Type B pancreatic cell (in vitro differentiated cells): ENCODE measurements around the gene IL10RA. TPM values are rescaled to one million over a fixed set of nuclear protein-coding genes. Genes with fewer than 3 reads are reported as not detected.
"Not testable (repeated sequence)": the region's sequence is repeated elsewhere in the genome, so short reads cannot be mapped to it uniquely, and the experiment has no call there.

Source experiments
- DNase-seq: peaks from one replicate; pipeline ENCODE4 v3.0.0; 2021; ENCODE audit warnings: mixed read lengths; ENCODE audit not compliant: unreplicated experiment; ENCODE audit errors: extremely low spot score
- H3K27ac Mint-ChIP-seq: 2 replicates; pipeline ENCODE4 v1.8.0; 2021; ENCODE audit warnings: mild to moderate bottlenecking, mixed read lengths
- H3K27me3 Mint-ChIP-seq: 2 replicates; pipeline ENCODE4 v1.8.0; 2021; ENCODE audit warnings: mixed read lengths
- H3K36me3 Mint-ChIP-seq: 2 replicates; pipeline ENCODE4 v1.8.0; 2021; ENCODE audit warnings: mixed read lengths
- H3K4me1 Mint-ChIP-seq: one replicate; pipeline ENCODE4 v1.8.0; 2021; ENCODE audit warnings: mixed read lengths; ENCODE audit not compliant: unreplicated experiment
- H3K4me3 Mint-ChIP-seq: 2 replicates; pipeline ENCODE4 v1.8.0; 2021; ENCODE audit warnings: mild to moderate bottlenecking, mixed read lengths
- H3K9me3 Mint-ChIP-seq: 2 replicates; pipeline ENCODE4 v1.8.0; 2021; ENCODE audit warnings: mixed read lengths
- total RNA-seq: library from RNA; stranded (reverse); gene quantifications from 2 replicates; pipeline ENCODE4 v1.2.1, GENCODE V29; 2021; ENCODE audit warnings: low replicate concordance
- TF ChIP-seq, protein P1 (sequence below): fragments of 200-600 bp; sonication (generic); conservative IDR thresholded peaks from 2 replicates; pipeline ENCODE4 v1.5.0; 2021; ENCODE audit warnings: antibody characterized with exemption, mild to moderate bottlenecking

The IL10RA gene
- total RNA-seq, 1 donor from 2014 or later, result 0.48 TPM

DNA sequence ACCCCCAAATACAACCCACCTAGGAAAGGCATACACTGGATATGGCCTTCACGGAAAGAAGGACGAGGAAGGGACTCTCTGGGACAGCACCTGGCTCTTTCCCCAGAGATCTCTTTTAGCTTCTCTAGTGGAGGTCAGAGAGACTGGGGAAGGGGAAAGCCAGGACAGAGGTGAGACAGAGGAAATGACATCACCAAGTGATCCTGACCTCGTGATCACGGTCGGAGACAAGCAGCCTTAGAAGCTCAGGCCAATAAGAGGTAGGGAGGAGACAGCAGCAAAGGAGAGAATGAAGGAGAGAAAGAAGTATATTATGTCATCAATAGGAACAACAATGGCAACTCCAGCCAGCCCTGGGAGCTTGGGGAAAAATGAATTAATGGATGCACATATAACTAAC lies 41.6 kb upstream of the IL10RA start:
- no peak for DNase-seq
- H3K9me3 Mint-ChIP-seq, result no peaks in the 10 kb centered on the region
- peaks cover 6% of the 10 kb centered on the region for H3K27me3 Mint-ChIP-seq
- TF ChIP-seq, protein P1, sequence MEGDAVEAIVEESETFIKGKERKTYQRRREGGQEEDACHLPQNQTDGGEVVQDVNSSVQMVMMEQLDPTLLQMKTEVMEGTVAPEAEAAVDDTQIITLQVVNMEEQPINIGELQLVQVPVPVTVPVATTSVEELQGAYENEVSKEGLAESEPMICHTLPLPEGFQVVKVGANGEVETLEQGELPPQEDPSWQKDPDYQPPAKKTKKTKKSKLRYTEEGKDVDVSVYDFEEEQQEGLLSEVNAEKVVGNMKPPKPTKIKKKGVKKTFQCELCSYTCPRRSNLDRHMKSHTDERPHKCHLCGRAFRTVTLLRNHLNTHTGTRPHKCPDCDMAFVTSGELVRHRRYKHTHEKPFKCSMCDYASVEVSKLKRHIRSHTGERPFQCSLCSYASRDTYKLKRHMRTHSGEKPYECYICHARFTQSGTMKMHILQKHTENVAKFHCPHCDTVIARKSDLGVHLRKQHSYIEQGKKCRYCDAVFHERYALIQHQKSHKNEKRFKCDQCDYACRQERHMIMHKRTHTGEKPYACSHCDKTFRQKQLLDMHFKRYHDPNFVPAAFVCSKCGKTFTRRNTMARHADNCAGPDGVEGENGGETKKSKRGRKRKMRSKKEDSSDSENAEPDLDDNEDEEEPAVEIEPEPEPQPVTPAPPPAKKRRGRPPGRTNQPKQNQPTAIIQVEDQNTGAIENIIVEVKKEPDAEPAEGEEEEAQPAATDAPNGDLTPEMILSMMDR, result no peak
- H3K4me3 Mint-ChIP-seq, result no peak overlapping the region
- peaks cover 7% of the 10 kb centered on the region for H3K4me1 Mint-ChIP-seq
- H3K27ac Mint-ChIP-seq, result no peak overlapping the region
- H3K36me3 Mint-ChIP-seq, result peaks cover 4% of the 10 kb centered on the region

DNA sequence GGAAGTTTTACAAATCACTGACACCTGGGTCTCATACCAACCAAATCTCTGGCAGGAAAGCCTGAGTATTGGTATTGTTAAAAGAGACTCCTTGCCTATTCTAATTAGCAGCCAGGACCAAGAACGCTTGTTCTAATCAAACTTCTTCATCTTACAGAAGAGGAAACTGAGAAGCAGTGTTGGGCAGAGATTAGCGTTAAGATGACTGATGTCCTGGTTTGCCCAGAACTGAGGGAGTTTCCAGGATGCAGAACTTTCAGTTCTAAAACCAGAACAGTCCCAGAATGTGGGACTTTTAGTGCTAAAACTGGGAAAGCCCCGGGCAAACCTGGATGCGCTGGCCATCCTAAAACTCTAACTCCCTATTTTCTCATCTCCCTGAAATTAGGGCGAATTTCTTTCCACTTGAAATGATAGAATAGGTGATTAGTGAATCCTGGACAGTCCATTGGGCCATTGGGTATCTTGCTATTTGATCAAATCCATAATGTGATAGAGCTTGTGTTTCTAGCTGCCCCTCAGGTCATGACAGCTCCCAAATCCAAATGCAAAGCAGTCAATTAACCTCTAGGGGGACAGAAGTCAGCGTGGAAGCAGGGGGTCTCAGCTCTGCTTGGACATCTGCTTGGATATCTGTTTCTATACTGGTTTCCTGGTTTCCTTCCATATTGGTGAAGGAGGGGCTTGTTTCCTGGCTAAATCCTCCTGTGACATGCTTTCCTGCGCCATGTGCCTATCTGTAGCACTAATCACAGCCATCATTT lies 41.0 kb upstream of the IL10RA start:
- DNase-seq, result no peak
- TF ChIP-seq, protein P1, result peak; percentile 59
- H3K27me3 Mint-ChIP-seq, result peaks cover 8% of the 10 kb centered on the region
- H3K27ac Mint-ChIP-seq, result no peak overlapping the region
- peaks cover 7% of the 10 kb centered on the region for H3K4me1 Mint-ChIP-seq
- no peaks in the 10 kb centered on the region for H3K9me3 Mint-ChIP-seq
- H3K4me3 Mint-ChIP-seq, result no peak overlapping the region
- H3K36me3 Mint-ChIP-seq, result peaks cover 4% of the 10 kb centered on the region

DNA sequence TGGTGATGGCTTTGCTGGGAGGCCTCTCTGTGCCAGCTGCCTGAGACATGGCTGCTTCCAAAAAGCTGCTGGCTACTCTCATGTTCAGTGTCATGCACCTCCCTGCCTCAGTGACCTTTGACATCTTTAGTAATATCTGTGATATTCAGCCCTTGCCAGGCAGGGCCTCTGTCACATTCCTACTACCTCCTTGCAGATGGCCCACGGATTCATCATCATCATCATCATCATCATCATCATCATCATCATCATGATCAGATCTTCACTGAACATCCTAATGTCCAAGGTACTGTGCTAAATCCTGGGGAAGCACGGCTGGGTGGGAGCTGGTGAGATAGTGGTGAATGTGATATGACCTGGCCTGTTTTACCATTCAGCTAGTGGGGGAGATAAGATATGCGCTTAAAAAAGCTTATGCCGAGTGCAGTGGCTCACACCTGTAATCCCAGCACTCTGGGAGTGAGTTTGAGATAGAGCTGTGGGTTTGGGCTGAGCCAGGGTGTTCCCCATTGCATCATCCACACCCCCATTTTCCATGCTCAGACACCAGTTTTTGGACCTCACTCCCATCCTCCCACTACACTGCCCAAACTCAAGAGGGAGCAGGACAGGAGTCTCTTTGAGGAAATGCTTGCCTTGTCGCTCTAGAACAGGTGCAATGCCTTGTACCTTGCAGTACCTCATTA lies 39.9 kb upstream of the IL10RA start:
- Mint-ChIP-seq H3K4me1 (peaks cover 7% of the 10 kb centered on the region), H3K9me3 (no peaks in the 10 kb centered on the region), H3K36me3 (peaks cover 4% of the 10 kb centered on the region), H3K27me3 (peaks cover 15% of the 10 kb centered on the region), H3K27ac (peak overlapping the region; percentile 24), H3K4me3 (no peak overlapping the region)
- DNase-seq, result no peak
- TF ChIP-seq, protein P1, result no peak

DNA sequence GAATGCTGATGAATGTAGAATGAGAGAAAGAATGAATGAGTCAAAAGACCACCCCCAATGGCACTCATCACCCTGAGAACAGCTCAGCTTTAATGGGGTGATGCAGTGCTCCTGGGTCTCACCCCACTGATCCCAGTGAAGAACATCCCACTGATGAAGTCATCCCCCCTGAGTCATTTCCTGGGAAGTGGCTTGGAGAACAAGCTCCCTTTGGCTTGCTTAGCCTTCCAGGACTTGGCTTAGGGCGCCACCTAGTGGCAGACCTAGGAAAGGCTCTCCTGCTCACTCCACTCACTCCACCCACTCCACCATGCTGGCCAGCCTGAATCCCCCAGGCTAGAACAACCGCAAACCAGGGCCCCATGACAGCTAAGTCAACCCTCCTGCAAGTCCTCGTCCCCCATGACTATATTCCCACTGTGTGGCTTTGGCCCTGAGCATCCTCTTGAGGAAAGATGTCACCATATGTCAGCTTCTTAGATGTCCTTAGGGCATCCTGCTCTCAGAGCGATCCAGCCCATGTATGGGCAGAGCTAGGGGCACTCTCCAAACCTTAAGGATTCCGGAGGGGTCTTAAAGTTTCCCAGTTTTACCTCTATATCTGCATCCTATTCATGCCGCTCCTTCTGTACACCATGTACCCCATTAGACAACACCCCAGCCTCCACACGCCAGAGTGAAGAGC lies 39.2 kb upstream of the IL10RA start:
- no peak overlapping the region for H3K4me3 Mint-ChIP-seq

DNA sequence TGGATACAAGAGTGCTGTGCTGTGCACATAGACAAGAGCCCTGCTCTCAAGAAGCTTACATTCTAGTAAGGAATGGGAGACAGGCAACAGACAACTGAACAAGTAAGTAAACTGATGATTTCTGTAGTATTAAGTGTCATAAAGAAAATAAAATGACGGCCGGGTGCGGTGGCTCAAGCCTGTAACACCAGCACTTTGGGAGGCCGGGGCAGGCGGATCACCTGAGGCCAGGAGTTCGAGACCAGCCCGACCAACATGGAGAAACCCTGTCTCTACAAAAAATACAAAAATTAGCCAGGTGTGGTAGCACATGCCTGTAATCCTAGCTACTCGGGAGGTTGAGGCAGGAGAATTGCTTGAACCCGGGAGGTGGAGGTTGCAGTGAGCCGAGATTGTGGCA lies 38.4 kb upstream of the IL10RA start:
- H3K4me3 Mint-ChIP-seq, H3K36me3 Mint-ChIP-seq, H3K9me3 Mint-ChIP-seq, H3K27ac Mint-ChIP-seq, DNase-seq, H3K4me1 Mint-ChIP-seq: not testable (repeated sequence)
- H3K27me3 Mint-ChIP-seq, result peaks cover 15% of the 10 kb centered on the region

More for the DNA sequence above, 39.2 kb upstream of the IL10RA start:
- peaks cover 4% of the 10 kb centered on the region for H3K36me3 Mint-ChIP-seq
- H3K4me1 Mint-ChIP-seq, result peaks cover 7% of the 10 kb centered on the region
- H3K27me3 Mint-ChIP-seq, result peaks cover 15% of the 10 kb centered on the region
- peak; percentile 93 for DNase-seq
- TF ChIP-seq, protein P1, result peak; percentile 97
- peak overlapping the region; percentile 24 for H3K27ac Mint-ChIP-seq
- no peaks in the 10 kb centered on the region for H3K9me3 Mint-ChIP-seq

DNA sequence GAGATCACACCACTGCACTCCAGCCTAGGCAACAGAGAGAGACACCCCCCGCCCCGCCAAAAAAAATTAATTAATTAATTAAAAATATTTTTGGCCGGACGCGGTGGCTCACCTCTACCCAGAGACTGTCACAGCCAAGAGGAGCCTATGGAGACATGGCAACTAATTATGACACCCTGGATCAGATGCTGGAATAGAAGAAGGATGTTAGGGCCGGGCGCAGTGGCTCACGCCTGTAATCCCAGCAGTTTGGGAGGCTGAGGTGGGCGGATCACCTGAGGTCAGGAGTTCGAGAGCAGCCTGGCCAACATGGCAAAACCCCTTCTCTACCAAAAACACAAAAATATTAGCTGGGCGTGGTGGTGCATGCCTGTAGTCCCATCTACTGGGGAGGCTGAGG lies 37.7 kb upstream of the IL10RA start:
- not testable (repeated sequence) for H3K4me3 Mint-ChIP-seq, H3K9me3 Mint-ChIP-seq, H3K27ac Mint-ChIP-seq, H3K36me3 Mint-ChIP-seq, DNase-seq
- Mint-ChIP-seq H3K4me1 (peaks cover 11% of the 10 kb centered on the region), H3K27me3 (peaks cover 15% of the 10 kb centered on the region)
